Measurements from ENCODE around the gene SARS1. TPM values are rescaled to one million over a fixed set of nuclear protein-coding genes. Genes with fewer than 3 reads are reported as not detected.

SARS1 gene
- total and polyA plus RNA-seq, 7 donors: 100 to 160 (median 135) TPM

DNA sequence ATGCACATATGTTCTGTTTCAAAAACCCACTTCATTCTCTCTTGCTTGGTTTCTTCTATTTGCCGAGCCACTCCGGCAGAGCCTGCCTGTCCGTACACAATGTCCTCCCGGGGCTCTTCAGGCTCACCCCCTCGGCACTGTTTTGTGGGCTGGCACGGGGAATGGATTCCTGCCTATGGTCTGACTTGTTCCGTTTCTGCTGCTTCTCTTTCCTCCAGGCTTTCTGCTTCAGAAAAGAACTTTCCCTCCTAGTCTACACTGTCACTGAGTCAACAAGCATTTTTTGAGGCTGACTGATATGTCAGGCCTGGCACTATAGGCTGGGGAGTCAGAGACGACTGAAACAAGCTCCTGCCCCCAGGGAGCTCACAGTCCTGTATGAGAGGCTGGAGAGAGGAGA lies 28.4 kb upstream of the SARS1 start:
- Histone ChIP-seq H3K27me3 (no peaks in the 10 kb centered on the region), H3K36me3 (no peaks in the 10 kb centered on the region), H3K4me3 (no peak overlapping the region), H3K4me1 (peaks cover 0 to 18% (median 18%) of the 10 kb centered on the region in 4 donors), H3K9me3 (no peaks in the 10 kb centered on the region), H3K27ac (peak overlapping the region in 3 of 4 donors; percentile 77 to 79 (median 78))
- no peak for TF ChIP-seq EP300 (IDR thresholded peaks at IDR 0.05)
- no peak for TF ChIP-seq POLR2AphosphoS5 (IDR thresholded peaks at IDR 0.05)
- TF ChIP-seq POLR2A (IDR thresholded peaks at IDR 0.05): no peak
- TF ChIP-seq, protein P1, sequence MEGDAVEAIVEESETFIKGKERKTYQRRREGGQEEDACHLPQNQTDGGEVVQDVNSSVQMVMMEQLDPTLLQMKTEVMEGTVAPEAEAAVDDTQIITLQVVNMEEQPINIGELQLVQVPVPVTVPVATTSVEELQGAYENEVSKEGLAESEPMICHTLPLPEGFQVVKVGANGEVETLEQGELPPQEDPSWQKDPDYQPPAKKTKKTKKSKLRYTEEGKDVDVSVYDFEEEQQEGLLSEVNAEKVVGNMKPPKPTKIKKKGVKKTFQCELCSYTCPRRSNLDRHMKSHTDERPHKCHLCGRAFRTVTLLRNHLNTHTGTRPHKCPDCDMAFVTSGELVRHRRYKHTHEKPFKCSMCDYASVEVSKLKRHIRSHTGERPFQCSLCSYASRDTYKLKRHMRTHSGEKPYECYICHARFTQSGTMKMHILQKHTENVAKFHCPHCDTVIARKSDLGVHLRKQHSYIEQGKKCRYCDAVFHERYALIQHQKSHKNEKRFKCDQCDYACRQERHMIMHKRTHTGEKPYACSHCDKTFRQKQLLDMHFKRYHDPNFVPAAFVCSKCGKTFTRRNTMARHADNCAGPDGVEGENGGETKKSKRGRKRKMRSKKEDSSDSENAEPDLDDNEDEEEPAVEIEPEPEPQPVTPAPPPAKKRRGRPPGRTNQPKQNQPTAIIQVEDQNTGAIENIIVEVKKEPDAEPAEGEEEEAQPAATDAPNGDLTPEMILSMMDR (IDR thresholded peaks at IDR 0.05): no peak
- intact Hi-C loops (cut with DNase I): loop anchor here (5.0 kb wide), 1 partner anchor 68 kb away; no protein-coding TSS in a partner anchor
- DNase-seq: no peak
- 86 to 89% methylated on average over 8 of the region's 8 CpGs for WGBS, 2 donors

GRCh38 chr1:109185990-109186732 lies 27.6 kb upstream of the SARS1 start:
- no peak overlapping the region for H3K4me3 ChIP-seq
- no peaks in the 10 kb centered on the region for H3K36me3 ChIP-seq
- no peak for TF ChIP-seq POLR2A (IDR thresholded peaks at IDR 0.05)
- peak in 1 of 4 donors; percentile 23 for TF ChIP-seq POLR2AphosphoS5 (IDR thresholded peaks at IDR 0.05)
- DNase-seq: no peak
- H3K27me3 ChIP-seq: no peaks in the 10 kb centered on the region
- 42 to 59% methylated on average over 5 of the region's 5 CpGs for WGBS, 2 donors
- intact Hi-C loops (cut with DNase I): loop anchor here (5.0 kb wide), 1 partner anchor 69 kb away; no protein-coding TSS in a partner anchor
- peak overlapping the region; percentile 62 to 79 (median 78) for H3K27ac ChIP-seq
- H3K4me1 ChIP-seq: peaks cover 0 to 18% (median 18%) of the 10 kb centered on the region in 4 donors
- H3K9me3 ChIP-seq: no peaks in the 10 kb centered on the region

GRCh38 chr1:109186733-109187086 lies 27.0 kb upstream of the SARS1 start:
- intact Hi-C loops (cut with DNase I): loop anchor here (5.0 kb wide), 1 partner anchor 69 kb away; no protein-coding TSS in a partner anchor
- Histone ChIP-seq H3K36me3 (no peaks in the 10 kb centered on the region), H3K27me3 (no peaks in the 10 kb centered on the region), H3K4me3 (no peak overlapping the region), H3K9me3 (no peaks in the 10 kb centered on the region), H3K4me1 (peaks cover 0 to 18% (median 18%) of the 10 kb centered on the region in 4 donors), H3K27ac (peak overlapping the region; percentile 62 to 79 (median 78))
- WGBS, 2 donors: 78 to 84% methylated on average over 8 of the region's 8 CpGs
- DNase-seq: peak; percentile 79
- TF ChIP-seq POLR2AphosphoS5 (IDR thresholded peaks at IDR 0.05) (no peak), POLR2A (IDR thresholded peaks at IDR 0.05) (no peak), EP300 (IDR thresholded peaks at IDR 0.05) (no peak)
- TF ChIP-seq, protein P1 (IDR thresholded peaks at IDR 0.05): no peak

DNA sequence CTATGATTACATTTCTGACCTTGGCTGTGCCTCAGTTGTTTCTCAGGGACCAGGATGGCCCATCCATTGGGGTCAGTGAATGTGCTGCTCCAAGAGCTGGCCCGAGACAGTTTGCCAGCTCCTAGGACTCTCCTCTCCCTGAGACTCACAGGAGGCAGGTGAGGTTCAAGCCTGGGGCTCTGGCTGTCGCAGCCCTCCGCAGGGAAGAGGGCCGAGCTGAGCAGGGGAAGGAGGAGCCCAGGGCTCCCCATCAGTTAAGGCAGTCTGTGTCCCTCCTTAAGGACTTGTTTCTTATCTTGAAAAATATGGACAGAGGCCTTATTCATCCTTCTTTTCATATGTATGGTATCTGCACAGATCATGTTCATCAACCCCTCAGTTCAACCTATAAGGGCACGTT lies 26.6 kb upstream of the SARS1 start:
- Histone ChIP-seq H3K36me3 (no peaks in the 10 kb centered on the region), H3K4me1 (peaks cover 0 to 18% (median 18%) of the 10 kb centered on the region in 4 donors), H3K27ac (peak overlapping the region; percentile 62 to 79 (median 78)), H3K27me3 (no peaks in the 10 kb centered on the region), H3K4me3 (no peak overlapping the region), H3K9me3 (no peaks in the 10 kb centered on the region)
- intact Hi-C loops (cut with DNase I): loop anchor here (5.0 kb wide), 1 partner anchor 70 kb away; no protein-coding TSS in a partner anchor
- WGBS, 2 donors: 84% methylated on average over 5 of the region's 5 CpGs
- DNase-seq: no peak
- TF ChIP-seq POLR2AphosphoS5 (IDR thresholded peaks at IDR 0.05) (no peak), POLR2A (IDR thresholded peaks at IDR 0.05) (no peak), EP300 (IDR thresholded peaks at IDR 0.05) (no peak)
- TF ChIP-seq, protein P1 (IDR thresholded peaks at IDR 0.05): no peak

GRCh38 chr1:109188200-109188599 lies 25.5 kb upstream of the SARS1 start:
- H3K36me3 ChIP-seq: no peaks in the 10 kb centered on the region
- H3K9me3 ChIP-seq: no peaks in the 10 kb centered on the region
- TF ChIP-seq POLR2A (IDR thresholded peaks at IDR 0.05) (no peak), EP300 (IDR thresholded peaks at IDR 0.05) (no peak)
- TF ChIP-seq, protein P1 (IDR thresholded peaks at IDR 0.05): no peak
- no peaks in the 10 kb centered on the region for H3K27me3 ChIP-seq
- no peak overlapping the region for H3K27ac ChIP-seq
- intact Hi-C loops (cut with DNase I): loop anchor here (5.0 kb wide), 1 partner anchor 71 kb away; no protein-coding TSS in a partner anchor
- DNase-seq: no peak
- H3K4me1 ChIP-seq: peaks cover 0 to 18% (median 18%) of the 10 kb centered on the region in 4 donors
- 89 to 90% methylated on average over 4 of the region's 4 CpGs for WGBS, 2 donors
- H3K4me3 ChIP-seq: no peak overlapping the region

All from sigmoid colon (tissue), 7 donors.